H1 (cell line): ENCODE data around the gene HS6ST3. TPM values are rescaled to one million over a fixed set of nuclear protein-coding genes. Genes with fewer than 3 reads are reported as not detected.

ENCODE experiments used
- CHD7 ChIP-seq: fragments of 300-600 bp; sonication (generic); IDR thresholded peaks from 2 replicates; pipeline ENCODE4 v1.7.1; 2012; ENCODE audit warnings: low read length, moderate library complexity, mild to moderate bottlenecking, inconsistent platforms; ENCODE audit not compliant: insufficient replicate concordance
- GABPA ChIP-seq: IDR thresholded peaks from 2 replicates; pipeline ENCODE4 v1.6.1; 2011; ENCODE audit warnings: mild to moderate bottlenecking, low read length, moderate library complexity, borderline replicate concordance; ENCODE audit not compliant: insufficient read depth
- HDAC2 ChIP-seq, 2 experiments: fragments of 300-600 bp in 1 of 2; sonication (generic) in 1 of 2; IDR thresholded peaks; 2 replicates each; pipeline ENCODE4 v1.6.1; 2011 to 2012; ENCODE audit warnings: low read depth in 2 of 2, low read length in 2 of 2, mild to moderate bottlenecking in 2 of 2, moderate library complexity in 2 of 2, borderline replicate concordance in 1 of 2, inconsistent platforms in 1 of 2
- HDAC6 ChIP-seq: IDR thresholded peaks from one replicate; pipeline ENCODE4 v1.7.1; 2012; ENCODE audit warnings: low read depth, mild to moderate bottlenecking, inconsistent platforms, low read length, moderate library complexity
- JUND ChIP-seq: IDR thresholded peaks from 2 replicates; pipeline ENCODE4 v1.6.1; 2011; ENCODE audit warnings: mild to moderate bottlenecking, improper control_type of control experiment, low read length
- SIN3A ChIP-seq, 2 experiments: IDR thresholded peaks in 1 of 2; conservative IDR thresholded peaks in 1 of 2; 2 replicates each; pipeline ENCODE4 v1.6.1; 2011 to 2012; ENCODE audit warnings: low read length in 2 of 2, improper control_type of control experiment in 1 of 2, low read depth in 1 of 2, mild to moderate bottlenecking in 1 of 2
- polyA plus RNA-seq, 7 experiments: library from polyadenylated mRNA; depleted of rRNA in 3 of 7; stranded (reverse) in 5 of 7; unstranded in 2 of 7; fragments of >200 nt in 5 of 7; fragments of 200-250 nt in 2 of 7; gene quantifications; 1 replicate in 5 of 7; 2 replicates in 1 of 7; 4 replicates in 1 of 7; pipeline versions ENCODE4 v1.2.1 to v1.2.3, GENCODE V29; 2011 to 2013; ENCODE audit warnings: missing spikeins in 2 of 7, mixed read lengths in 2 of 7
- total RNA-seq: library from RNA; stranded (reverse); fragmentation: NEBNext Ultra II Directional; extraction: Animal tissue kit (Norgen Biotek cat#: 25700); gene quantifications from 2 replicates; pipeline ENCODE4 v1.2.1, GENCODE V29; 2021

Gene HS6ST3
- total and polyA plus RNA-seq, 2 of the 8 experiments (the other 6 are each of a cell fraction or from before 2014, with no cell fraction given), result 0.45 to 1.2 TPM

DNA sequence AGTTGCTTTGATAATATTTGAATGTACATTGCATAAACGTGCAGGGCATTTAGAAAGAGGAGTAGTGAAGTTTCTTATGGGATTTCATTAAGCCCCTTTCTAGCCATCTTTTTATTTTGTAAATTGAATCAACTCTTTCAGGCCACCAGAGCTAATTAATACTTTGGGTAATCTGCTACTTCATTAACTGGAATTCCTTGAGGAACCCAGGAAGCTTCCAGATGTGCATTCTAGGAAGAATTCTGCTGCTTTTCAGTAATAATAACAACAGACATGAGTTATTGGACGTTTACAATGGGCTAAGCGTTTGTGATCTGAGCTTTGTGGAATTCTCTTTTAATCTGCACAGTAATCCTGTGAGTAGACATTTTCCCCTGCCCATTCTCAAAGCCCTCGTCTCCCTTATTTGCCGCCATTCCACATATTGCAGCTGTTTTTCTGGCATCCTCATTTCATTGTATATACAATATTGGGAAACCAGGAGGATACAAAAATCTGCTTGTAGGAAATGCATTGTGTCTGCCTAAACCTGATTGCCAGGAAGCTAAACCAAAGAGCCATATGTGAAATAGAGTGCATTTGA lies 103.9 kb downstream of the HS6ST3 start (continued):
- TF ChIP-seq CHD7, result no peak
- no peak for TF ChIP-seq JUND
- TF ChIP-seq GABPA, result no peak
- TF ChIP-seq HDAC6, result no peak
- no peak for TF ChIP-seq HDAC2 (IDR thresholded peaks at IDR 0.05; ENCODE audit: borderline replicate concordance in 1 of 2, low read depth in 2 of 2, low read length in 2 of 2)
- no peak for TF ChIP-seq SIN3A (conservative IDR thresholded peaks at IDR 0.05 in 1 of 2, IDR thresholded peaks at IDR 0.05 in 1 of 2; ENCODE audit: low read depth in 1 of 2, low read length in 2 of 2)
